ENCODE measurements around the gene GPR137.

- TF ChIP-seq CTCF (IDR thresholded peaks at IDR 0.05) (no peak), POLR2A (IDR thresholded peaks at IDR 0.05) (no peak)
These were observed 47.9 kb downstream of the GPR137 start for GRCh38 chr11:64333556-64333955.

Measured in thyroid gland (tissue), 4 donors.